ENCODE data around the gene CCR7.
"Not testable (repeated sequence)": the region's sequence is repeated elsewhere in the genome, so short reads cannot be mapped to it uniquely, and the experiment has no call there.

Gene CCR7

DNA sequence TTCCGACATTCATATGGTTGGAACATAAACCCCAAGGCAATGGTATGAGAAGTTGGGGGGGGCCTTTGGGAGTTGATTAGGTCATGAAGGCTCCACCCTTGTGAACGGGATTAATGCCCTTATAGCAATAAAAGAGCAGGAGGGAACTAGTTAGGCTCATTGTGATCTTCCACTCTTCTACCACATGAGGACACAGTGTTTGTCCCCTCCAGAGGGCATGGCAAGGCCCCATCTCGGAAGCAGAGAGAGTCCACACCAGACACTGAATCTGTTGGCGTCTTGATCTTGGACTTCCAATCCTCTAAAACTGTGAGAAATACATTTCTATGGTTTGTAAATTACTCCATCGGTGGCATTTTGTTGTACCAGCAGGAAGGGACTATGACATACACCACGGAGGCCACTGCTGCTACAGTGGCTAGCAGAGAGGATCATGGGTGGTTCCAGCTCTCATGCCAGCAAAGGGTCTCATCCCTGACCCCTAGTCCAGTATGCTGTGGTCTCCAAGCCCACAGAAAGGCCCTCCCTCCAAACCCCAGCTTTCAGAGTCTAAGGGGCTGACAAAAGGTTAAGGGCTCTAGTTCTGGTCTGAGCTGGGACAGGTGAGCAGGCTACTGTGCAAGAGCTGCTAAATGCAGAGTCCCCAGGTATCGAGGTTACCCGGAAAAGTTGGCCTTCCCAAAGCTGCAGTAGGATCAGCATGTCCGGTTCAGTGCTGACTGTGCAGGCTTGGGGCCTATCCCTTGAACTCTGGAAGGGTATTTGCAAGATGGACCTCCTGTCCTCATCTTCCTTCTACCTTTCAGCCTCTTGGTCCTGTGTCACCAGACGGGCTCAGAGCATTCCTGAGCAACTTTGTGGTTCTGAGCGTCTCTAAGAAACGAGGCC, 12.2 kb downstream of the CCR7 start:
- H3K4me3 ChIP-seq (ENCODE audit: low read depth, low read length): no peak overlapping the region
- DNase-seq (ENCODE audit: low read depth): no peak

DNA sequence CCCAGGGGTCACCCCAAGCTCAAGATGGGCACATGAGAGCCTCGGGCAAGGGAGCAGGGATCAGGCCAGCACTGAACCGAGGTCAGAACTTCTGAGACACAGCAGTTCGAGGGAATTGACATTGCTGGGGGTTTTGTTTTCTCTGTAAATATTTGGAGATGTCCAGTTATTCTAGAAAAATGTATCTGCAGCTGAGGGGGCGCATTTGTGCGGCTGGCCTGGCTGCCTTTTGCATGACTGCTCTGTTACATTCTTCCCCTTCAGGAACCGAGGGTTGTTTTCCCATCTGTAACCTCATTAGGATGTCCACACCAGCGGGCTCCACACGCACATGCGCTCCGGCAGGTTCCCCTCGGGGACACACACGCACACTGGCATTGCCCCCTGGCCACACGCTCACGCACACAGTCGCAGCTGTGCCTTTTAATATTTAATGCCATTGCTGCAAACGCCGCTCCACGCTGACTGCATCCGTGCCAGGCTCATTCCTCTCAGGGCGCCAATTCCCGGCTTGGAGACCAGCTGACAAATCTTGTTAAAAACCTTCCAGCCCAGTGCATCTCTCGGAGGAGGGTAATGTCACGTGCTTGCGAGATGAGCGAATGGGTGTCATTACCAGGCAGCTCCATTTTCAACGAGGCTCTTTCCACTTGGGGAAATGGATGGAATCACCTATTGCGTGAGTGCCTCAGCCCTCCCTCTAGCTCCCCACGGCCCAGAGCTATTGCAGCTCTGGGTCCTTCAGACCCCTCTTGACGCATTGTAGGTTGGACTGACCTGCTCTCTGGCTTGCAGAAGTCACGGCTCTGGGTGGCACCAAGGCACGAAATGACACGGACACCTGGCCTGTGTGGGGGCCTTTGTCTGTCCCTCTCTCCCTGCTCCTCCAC, 13.1 kb downstream of the CCR7 start:
- DNase-seq (ENCODE audit: low read depth): peak; percentile 99
- peak overlapping the region; percentile 3 for H3K4me3 ChIP-seq (ENCODE audit: low read depth, low read length)

DNA sequence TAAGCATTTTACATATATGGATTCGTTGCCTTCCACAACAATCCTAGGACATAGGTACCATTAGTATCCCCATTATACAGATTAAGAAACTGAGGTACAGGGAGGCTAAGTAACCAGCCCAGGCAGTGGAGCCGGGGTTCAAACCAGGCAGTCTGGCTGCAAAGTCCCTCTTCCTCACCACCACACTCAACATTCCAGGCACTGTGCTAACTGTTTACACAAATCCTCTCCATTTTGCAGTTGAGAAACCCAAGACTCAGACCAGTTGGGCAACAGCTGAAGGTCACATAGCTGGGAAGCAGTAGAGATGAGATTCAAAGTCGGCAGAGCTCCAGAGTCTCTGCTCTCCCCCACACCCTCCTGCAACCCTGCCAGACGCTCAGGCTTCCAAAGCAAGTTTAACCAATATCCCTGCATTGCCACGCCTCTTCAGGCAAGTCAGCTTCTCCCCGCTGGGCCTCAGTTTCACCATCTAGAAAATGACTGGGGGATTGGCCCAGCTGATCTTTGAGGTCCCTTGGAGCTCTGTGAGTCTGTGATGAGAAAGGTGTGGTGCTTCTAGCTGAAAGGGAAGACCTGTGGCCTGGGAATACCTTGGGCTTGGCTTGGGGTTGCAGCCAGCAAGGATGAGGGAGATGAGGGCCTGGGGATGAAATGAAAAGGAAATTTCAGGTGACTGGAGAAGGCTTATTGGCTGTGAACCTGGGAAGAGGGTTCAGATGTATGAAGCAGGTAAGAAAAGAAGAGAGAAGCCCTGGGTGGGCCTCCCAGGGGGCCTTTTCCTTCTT, 14.0 kb downstream of the CCR7 start:
- peak; percentile 99 for DNase-seq (ENCODE audit: low read depth)

DNA sequence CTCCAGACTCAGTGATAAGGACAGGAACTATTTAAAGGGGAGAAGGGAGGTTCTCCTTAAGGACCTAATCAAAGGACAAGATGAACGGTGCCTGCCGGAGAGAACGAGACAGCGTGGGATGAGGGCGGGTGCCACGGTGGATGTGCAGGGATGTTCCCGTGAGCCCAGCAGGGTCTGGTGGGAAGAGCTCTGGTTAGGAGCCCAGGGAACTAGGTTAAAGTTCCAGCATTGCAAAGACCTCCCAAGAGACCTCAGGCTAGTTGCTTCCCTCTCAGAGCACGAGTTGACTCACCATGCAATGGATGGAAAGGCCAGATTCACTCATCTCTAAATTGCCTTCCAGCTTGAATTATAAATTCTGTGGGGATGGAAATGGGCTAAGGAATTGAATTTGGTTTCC, 14.7 kb downstream of the CCR7 start:
- no peak overlapping the region for H3K4me3 ChIP-seq (ENCODE audit: low read depth, low read length)
- DNase-seq (ENCODE audit: low read depth): peak; percentile 98

More for the DNA sequence above, 14.0 kb downstream of the CCR7 start:
- peak overlapping the region; percentile 3 for H3K4me3 ChIP-seq (ENCODE audit: low read depth, low read length)

DNA sequence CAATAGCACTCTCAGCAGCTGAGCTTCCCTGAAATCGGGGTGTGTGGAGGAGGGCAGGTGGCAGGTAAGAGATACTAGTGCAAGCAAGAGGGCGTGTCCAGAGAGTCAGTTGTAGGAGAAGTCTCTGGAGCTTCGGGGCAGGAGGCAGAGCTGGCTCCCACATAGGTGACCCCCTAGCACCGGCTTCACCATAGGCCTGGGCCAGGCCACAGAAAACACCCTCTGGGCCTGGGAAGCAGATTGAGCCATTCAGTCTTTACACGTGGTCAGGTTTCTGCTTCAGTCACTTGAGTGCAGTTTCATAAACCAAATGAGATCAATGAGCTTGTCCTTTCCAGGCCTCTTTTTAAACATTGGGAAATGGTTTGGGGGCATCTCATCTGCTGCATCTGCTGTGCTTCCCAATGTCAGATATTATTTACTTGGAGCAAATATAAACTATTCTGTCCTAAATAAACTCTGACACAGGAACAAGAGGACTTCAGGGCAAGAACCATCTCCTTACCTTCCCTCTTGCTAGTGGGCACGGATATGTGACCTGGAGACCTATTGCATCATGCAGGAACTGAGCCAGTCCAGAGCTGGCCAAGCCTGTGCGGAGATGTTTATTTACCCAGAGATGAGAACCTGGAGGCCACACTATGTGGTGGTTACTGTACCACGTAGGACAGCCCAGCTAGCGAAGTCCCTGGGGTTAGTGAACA, 16.1 kb downstream of the CCR7 start:
- no peak overlapping the region for H3K4me3 ChIP-seq (ENCODE audit: low read depth, low read length)
- peak; percentile 96 for DNase-seq (ENCODE audit: low read depth)

DNA sequence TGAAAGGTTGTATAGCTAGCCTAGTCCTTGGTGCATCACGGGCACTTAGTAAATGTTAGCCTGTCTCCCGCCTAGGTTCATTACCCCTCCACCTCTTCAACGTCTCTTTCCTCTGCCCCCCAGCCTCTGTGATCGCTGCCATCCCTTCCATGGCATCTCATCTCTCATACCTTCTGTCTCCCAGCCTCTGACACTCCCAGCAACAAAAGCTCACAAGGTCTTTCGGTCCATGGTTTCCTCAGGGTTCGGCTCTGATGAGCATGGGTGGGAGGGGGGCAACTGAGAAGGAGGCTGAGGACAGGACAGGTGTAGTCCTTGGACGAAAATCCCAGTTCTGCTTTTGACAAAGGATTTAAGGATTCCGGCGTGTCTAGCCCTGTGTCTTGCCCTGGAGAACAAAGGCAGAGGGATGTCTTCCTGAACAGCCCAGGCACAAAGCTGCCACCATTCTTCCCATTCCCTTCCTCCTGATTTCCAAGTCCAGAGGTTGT, 16.7 kb downstream of the CCR7 start:
- no peak for DNase-seq (ENCODE audit: low read depth)
- no peak overlapping the region for H3K4me3 ChIP-seq (ENCODE audit: low read depth, low read length)

DNA sequence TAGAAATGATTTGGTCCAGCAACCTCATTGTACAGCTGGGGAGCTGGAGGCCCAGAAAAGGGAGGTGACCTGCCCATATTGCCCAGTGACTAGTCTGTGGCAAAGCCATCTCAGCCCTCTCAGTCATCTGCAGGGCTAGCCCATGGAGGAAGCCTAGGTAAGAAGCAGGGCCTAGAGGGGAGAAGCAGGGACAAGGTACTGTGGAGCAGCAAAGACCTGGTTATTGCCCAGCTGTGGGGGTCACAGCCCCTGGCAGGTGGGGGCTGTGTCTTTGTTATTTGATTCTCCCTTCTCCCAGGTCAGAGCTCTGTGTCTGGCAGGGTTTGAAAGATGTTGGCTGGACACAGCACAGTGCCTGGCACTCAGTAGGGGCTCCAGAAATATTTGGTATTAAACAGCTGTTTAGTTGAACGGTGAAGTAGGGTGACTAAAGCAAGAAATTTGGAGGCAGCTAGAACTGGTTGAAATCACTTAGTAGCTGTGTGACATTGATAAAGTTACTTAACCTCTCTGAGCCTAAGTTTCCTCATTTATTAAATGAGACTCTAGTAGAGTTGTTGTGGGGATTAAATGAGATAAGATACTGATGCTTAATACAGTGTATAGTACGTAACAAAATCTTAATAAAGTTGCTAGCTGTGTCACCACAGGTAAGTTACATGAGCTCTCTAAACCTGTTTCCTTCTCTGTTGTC, 17.3 kb downstream of the CCR7 start:
- H3K4me3 ChIP-seq (ENCODE audit: low read depth, low read length): no peak overlapping the region
- no peak for DNase-seq (ENCODE audit: low read depth)

DNA sequence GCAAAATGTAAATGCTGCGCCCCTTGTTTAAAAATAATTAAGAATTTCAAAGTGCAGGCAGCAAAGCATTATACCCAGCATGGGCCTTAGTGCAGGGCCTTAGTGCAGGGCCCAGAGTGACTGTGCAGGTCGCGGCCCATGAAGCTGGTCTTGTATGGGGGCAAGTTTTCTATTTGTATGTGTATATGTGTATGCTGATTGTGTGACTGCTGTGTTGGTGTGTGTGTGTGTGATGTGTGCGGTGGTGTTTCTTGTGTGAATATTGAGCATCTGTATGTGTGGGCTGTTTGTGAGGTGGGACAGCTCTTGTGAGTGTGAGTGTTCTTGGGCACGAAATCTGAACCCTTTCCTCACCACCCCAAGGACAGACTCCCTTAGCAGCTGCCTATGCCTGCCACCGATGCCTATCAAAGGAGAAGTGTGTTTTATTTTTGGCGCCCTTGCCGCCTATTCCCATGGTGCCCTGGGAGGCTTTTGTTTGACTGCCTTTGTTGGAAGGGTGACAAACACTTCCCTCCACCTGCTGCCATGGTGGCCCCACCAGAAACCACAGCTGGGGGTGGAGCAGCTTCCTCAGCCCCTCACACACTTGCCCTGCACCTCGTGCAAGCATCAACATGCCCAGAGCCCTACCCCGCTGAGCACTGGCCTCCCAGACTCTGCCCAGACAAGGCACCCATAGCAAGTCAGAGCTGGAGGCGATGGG, 18.0 kb downstream of the CCR7 start:
- no peak overlapping the region for H3K4me3 ChIP-seq (ENCODE audit: low read depth, low read length)
- no peak for DNase-seq (ENCODE audit: low read depth)

DNA sequence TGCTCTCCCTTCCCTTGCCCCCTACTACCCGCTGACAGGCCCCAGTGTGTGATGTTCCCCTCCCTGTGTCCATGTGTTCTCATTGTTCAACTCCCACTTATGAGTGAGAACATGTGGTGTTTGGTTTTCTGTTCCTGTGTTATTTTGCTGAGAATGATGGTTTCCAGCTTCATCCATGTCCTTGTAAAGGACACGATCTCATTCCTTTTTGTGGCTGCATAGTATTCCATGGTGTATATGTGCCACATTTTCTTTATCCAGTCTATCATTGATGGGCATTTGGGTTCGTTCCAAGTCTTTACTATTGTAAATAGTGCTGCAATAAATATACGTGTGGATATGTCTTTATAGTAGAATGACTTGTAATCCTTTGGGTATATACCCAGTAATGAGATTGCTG, 18.8 kb downstream of the CCR7 start:
- not testable (repeated sequence) for DNase-seq (ENCODE audit: low read depth); H3K4me3 ChIP-seq (ENCODE audit: low read depth, low read length)

DNA sequence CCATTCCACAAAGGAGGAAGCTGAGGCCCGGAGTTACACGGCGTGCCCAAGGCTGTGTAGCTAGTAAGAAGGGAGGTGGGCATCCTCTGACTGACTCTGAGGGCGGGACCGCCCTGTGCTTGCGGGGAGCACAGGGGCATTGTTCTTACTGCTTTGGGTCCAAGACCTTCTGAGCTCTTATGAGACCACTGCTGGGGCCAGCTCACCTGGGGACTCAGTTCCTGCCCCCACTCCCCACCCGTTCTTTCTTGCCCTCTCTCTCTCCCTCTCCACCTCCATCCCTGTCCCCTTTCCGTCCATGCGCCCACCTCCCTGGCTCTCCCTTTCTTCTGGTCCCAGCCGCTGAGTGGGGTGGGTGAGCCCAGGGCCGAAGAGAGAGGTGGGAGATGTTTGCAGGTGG, 19.6 kb downstream of the CCR7 start:
- H3K4me3 ChIP-seq (ENCODE audit: low read depth, low read length): no peak overlapping the region
- DNase-seq (ENCODE audit: low read depth): no peak

DNA sequence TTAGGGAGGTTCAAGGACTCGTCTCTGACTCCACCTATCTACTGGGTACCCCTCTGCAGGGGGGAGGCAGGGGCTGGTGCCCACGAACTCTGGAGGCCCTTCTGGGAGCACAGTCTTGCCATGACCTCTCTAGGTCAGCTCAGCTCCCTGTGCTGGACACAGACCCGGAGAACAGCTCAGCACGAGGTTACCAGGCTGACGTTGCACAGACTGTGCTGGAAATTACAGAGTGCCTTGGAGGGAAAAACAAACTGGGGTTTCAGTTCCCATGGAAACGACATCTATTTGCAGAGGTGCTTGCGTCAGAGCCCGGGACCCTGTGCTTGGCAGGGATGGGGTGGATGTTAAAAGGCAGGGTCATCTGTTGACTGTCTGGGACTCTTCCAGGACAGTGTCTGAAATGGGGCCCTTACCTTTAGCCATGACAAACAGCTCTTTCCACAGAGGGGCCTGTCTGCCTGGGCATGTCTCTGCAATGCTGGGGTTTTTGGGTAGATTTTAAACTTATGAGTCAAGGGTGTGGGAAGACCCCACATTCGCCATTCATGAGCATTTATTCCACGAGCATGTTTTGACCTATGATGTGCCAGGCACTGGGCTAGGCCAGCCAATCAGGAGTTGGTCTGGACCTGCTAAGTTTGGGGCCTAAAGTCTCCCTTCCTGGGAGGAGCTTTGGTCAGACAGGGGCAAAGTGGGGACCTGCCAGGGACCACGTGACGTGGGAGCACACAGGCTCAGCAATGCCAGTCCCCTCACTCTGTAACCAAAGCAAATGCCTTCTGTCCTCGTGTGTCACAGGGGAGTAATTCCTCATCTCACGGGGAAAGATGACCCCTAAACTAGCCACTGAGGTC, 22.5 kb downstream of the CCR7 start:
- peak; percentile 99 for DNase-seq (ENCODE audit: low read depth)
- no peak overlapping the region for H3K4me3 ChIP-seq (ENCODE audit: low read depth, low read length)

DNA sequence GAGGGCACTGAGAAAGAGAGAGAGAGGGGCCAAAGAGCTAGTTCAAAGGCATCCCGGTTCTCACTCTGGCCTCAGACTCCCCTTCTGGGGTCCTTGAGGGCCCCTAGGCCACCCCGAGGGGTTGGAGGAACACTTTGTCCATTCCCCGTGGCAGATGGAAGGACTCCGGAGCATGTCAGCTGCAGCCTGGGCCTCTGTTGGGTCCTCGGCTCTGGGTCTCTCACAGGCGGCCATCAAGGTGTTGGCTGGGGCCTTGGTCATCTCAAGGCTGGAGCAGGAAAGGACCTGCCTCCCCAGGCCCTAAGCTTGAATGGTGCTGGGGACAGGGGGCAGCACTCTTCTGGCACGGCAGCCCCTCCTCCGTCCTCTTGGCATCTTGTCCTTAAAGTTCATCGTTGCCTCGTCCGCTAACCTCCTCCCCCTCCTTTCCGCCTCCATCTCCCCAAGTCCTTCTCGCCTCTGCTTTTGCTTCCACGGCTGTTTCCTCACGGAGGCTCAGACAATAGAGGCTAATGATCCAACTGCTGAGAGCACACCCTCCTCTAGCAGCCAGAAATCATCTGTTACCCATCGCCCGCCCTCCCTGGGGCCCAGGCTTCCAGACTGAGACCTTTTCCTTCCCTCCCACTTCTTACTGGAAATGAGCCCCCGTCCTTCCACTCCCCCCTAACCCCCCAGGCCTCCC, 23.3 kb downstream of the CCR7 start:
- DNase-seq (ENCODE audit: low read depth): no peak
- no peak overlapping the region for H3K4me3 ChIP-seq (ENCODE audit: low read depth, low read length)

DNA sequence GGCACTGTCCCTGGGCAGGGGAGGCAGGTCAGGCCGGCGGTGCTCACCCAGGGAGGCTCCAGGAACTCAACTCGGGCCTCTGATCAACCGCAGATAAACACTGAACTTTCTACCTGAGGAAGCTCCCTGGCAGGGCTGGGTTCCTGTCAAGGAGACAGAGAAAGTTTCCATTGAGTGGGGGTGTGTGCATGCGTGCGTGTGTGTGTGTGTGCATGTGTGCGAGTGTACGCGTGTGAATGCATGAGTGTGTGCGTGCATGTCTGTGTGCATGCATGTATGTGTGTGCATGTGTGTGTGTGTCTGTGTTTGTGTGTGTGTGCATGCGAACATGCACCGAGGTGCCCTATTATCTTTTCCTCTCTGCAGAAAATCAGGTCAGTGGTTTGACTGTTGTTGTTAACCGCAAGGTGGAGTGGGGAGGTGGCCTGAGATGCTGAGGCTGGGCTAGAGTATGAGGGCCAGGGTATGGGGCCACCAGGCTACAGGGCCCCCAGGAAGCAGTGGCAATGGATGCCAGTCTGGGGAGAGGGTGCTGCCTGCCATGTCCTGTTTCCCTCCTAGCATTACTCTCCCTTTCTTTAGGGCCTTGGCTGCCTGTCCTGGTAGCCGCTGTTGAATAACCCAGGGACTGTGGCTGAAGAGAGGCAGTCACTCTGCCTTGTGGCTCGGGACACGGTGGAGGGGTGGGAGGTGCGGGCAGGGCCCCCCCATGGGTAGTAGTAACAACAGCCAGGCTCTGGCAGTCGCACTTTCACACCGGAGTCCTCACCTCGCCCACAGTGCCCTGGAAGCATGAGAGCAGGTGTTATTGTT, 24.0 kb downstream of the CCR7 start:
- DNase-seq (ENCODE audit: low read depth): no peak
- H3K4me3 ChIP-seq (ENCODE audit: low read depth, low read length): no peak overlapping the region

DNA sequence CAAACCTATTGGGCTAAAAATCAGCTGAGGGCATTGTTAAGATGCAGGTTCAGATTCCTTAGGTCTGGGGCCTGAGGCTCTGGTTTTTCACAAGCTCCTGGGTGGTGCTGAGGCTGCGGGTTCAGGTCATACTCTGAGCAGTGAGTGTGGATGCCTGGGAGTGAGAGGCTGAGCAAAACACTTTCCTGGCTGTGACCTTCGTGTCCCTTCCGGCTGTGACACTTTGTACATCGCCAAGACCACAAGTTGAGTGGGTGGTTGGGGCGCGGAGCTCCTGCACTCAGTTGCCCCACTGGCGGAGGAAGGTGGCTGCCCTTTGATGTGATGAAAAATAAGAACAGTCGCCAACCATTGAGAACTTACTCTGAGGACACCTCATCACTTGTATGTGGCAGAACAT, 24.8 kb downstream of the CCR7 start:
- no peak overlapping the region for H3K4me3 ChIP-seq (ENCODE audit: low read depth, low read length)
- DNase-seq (ENCODE audit: low read depth): no peak

DNA sequence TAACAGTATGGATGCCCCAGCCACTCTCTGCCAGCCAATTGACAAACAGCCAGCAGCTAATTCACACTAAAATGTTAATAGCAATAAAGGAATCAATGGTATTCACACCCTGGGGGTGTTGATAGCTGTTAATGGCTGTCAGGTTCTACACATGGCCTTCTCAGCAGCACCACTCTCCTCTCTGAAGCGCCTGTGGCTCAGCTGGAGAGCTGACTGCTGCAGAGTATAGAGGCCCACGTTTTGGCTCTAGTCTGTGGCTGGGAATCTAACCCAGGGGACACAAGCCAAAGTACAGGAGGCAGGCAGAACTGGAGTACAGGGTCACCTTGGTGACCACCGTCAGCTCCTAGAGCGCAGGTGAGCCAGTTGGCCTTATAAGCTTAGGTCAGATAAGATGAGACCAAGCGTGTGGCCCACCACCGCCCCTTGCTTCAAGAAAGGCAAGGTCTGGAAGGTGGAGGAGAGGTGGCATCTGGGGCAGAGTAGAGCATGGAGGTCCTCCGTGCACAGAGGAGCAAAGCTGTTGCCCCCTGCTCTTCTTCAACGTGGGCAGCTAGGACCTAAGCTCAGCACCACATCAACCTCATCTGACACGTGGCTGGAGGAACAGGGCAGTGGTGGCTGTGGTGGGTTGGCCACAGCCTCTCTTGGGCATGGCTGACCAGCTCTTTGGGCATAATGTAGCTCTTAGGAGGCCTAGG, 25.4 kb downstream of the CCR7 start:
- H3K4me3 ChIP-seq (ENCODE audit: low read depth, low read length): no peak overlapping the region
- DNase-seq (ENCODE audit: low read depth): no peak
